Stimulated activated CD8-positive, alpha-beta memory T cell treated with anti-CD3 and anti-CD28 coated beads, Interleukin-4, amount 100 ng/mL, for 24 hours (primary cell): ENCODE results near the gene SLC27A2.
A peak's percentile ranks its signal among the peaks of the same experiment; 100 is the strongest.

Source experiments
- DNase-seq: peaks from one replicate; pipeline ENCODE4 v3.0.0-alpha.2; 2020; ENCODE audit warnings: low read depth

Gene SLC27A2

DNA sequence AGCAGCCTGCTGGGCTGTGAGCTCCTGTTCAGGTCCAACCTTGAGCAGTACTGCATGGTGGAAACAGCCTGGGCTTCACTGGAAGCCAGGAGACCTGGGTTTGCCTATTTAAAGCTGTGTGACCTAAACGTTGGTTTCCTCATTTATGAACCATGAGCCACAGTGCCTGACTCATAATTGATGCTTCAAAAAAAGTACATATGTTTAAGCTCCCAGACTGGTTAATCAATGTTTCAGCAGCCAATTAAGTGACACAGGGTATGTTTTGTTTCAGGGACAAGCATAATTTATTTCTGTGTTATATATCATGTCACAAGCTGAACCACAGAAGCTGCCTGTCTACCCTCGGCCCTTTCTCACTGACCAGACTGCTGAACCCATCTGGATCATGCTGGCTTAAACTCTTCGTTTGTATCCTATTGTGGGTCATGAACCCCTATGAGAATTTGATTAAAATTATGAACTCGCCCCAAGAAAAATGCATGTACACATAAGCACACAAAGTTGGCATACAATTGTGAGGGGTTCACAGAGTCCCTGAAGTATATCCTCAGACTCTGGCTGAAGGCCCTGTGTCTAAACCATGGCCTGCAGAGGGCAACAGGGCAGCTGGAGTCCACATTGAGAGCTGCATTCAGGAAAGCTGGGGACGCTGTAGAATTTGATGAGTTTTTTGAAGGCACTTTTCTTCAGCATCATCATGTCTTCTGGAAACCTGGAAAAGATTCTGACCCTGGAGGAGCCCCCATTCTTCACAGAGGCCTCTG lies 59.9 kb downstream of the SLC27A2 start:
- no peak for DNase-seq

- DNase-seq: no peak
These were observed 62.2 kb downstream of the SLC27A2 start for GRCh38 chr15:50244153-50244552.

DNA sequence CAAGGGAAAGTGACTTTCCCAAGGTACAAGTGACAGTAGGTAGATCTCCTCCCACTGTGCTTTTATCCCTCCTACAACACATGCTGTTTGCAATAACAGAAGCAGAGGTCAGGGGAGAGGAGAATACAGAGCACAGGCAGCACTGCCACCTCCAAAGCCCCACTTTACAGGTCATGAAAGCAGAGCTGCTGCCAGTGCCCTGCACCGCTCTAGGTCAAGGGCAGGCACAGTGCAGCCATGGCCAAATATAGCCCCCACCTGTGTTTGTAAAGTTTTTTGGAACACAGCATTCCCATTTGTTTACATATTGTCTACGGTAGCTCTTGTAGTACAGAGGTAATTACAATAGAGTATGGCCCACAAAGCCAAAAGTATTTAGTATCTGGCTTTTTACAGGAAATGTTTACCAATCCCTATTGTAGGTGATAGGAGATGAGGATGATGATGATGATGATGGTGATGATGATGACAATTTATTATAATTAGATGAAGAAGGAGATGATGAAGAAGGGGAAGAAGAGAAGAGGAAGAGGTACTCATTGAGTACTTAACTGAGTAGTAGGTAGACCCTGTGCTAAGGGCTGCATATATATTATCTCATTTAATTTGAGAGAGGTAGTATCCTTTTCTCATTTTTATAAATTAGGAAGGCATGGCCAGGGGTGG lies 63.1 kb downstream of the SLC27A2 start:
- DNase-seq: no peak

- no peak for DNase-seq
These were observed 64.6 kb downstream of the SLC27A2 start for GRCh38 chr15:50246631-50247030.

GRCh38 chr15:50247819-50248655 lies 66.0 kb downstream of the SLC27A2 start:
- no peak for DNase-seq

GRCh38 chr15:50248994-50249582 lies 67.1 kb downstream of the SLC27A2 start:
- DNase-seq: no peak

DNA sequence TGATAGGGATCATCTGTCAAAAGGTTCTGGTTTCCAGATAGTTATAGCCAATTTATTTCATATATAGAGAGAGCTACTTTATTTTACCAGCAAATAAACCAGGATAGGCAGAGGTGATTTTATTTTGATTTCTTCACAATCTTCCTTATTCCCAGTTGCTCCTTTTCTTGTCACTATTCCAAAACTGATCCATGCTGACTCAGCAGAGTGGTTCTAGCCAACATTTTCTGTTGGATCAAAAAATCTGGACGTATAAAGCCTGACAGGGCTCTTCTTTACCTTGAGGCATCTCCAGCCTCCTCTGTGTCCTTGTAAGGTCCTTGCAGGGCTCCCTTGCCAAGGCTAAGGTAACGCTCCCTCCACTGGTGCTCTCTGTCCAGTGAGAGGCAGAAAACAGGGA lies 67.7 kb downstream of the SLC27A2 start:
- no peak for DNase-seq

- no peak for DNase-seq
These were observed 68.9 kb downstream of the SLC27A2 start for GRCh38 chr15:50250760-50251394.

DNA sequence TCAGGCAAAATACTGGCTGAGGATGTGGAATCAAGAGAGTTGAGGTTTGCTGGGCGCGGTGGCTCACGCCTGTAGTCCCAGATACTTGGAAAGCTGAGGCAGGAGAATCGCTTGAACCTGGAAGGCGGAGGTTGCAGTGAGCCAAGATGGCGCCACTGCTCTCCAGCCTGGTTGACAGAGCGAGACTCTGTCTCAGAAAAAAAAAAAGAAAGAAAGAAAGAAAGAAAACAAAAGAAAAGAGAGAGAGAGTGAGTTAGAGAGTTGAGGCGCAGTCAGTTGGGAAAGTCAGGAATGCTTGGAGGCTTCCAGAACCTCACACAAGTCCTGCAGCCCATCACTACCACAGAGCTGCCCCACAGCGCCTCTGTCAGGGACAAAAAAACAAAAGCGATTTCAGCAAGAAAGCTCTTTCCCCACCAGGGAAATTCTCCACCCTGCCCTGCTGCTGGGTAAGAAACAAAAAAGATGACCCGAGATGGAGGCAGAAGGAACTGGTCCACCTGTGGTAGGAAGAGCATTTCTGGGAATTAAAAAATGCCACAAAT lies 69.7 kb downstream of the SLC27A2 start:
- DNase-seq: no peak

- no peak for DNase-seq
These were observed 70.6 kb downstream of the SLC27A2 start for GRCh38 chr15:50252556-50252955.

GRCh38 chr15:50256188-50257041 lies 74.4 kb downstream of the SLC27A2 start:
- no peak for DNase-seq

GRCh38 chr15:50257332-50257731 lies 75.3 kb downstream of the SLC27A2 start:
- no peak for DNase-seq

DNA sequence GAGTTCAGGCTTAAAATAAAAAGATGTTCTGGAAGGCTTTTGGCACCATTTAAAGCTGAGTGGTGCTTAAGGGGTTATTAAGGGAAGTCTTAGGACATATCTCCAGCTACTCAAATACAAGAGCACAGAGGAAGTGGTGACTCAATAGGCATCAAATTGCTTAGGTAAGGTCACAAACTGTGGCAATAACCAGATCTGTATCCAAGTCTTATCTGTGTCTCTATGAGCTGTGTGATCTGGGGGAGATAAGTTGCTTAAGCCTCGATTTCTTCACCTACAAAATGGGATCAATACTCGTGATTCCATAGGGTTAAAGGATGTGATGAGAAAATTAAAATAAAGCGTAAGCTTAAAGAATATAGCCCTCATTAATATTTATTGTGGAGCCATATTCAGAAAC lies 75.9 kb downstream of the SLC27A2 start:
- no peak for DNase-seq

DNA sequence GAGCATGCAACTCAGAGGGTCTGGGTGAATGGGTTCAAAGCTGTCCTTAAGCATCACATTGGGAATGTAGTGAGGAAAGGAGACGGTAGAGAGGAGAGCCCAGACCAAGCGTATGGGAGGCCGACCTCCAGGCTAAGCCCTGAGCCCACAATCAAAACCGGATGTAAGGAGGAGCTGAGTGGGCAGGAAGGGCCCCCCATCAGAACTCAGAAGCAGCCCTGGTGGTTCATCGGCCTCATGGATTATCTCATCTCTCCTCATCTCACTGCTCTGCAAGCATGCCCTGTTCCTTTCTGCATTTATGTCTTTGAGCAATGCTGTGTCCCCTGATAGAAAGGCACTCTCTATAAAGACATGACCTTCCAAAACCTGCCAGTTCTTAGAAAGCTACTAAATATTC lies 77.3 kb downstream of the SLC27A2 start:
- no peak for DNase-seq

DNA sequence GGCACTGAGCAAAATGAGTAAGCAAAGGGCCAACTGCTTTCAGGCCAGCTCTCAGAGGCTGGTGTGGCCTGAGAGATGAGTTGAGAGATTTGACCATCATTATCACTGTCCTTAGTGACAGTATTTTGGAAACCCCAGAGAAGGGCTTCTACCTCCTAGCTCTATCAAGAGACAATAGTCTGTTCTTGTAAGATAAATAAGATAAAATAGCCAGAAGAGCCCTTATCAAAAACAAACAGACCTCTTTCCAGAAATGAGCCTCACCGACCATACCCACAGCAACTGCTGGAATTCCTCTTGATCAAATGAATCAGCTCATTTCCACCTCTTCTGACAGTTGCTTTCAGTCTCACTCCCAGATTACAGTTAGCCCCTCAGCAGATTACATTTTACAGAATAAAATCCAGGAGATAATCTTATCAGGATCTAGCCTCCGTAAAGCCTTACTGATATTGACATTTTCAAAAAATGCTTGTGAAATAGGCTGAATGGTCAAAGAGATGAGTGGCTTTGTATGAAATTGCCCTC lies 79.0 kb downstream of the SLC27A2 start:
- no peak for DNase-seq

- no peak for DNase-seq
These were observed 80.0 kb downstream of the SLC27A2 start for GRCh38 chr15:50261981-50262380.

DNA sequence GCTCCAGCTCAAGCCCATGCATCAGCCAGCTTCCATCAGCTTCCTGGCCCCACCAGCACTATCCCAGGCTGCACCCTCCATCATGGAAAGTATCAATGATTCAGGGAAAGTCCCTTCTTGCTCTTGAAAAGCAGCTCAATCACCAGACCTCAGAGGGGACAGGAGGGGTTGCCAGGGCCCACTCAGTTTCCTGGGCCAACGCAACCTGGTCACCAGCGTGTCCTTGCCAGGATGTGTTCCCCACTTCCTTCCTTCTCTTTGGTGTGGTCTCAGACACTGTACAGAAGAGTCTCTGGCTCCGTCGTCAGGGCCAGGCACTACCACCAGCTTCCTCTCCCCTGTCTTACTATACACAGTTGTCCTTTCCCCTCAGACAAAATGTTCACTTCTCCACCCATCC lies 80.5 kb downstream of the SLC27A2 start:
- peak; percentile 33 for DNase-seq

DNA sequence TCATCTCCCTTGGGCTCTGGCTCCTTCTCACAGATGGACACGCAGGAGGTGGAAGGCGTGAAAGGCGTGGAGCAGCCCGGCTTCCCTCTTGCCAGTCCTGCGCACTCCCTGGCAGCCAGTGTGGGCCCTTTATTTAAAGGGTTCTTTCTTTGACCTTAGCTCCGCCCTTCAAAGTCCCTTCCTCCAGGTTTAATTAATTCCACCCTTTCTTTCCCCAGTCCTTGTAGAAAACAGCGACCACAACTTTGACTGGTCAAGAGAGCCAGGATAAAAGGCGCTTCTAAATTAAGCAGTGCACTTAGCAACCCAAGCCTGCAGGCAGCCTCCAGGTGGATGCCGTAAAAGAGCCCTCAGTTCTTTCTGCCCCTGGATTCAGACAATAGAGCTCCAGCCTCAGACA lies 83.6 kb downstream of the SLC27A2 start, which contains the start of gene HDC:
Gene HDC, minus strand, starts transcription at position 107 of the 400 bp plus-strand sequence. Its CDS starts 103 bp downstream, at position 4.
- no peak for DNase-seq

DNA sequence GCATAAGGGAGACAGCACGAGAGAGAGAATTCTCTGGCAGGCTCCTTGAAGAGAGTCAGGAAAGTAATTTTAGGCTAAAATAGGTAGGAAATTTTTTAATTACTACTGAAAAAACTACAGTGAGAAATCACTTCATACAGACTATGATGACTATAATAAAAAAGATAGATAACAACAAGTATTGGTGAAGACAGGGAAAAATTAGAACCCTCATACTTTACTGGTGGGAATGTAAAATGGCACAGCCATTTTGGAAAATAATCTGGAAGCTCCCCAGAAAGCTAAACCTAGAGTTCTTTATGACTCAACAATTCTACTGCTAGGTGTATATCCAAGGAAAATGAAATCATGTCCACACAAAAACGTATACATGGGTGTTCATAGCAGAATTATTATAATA lies 85.6 kb downstream of the SLC27A2 start:
- DNase-seq: no peak

DNA sequence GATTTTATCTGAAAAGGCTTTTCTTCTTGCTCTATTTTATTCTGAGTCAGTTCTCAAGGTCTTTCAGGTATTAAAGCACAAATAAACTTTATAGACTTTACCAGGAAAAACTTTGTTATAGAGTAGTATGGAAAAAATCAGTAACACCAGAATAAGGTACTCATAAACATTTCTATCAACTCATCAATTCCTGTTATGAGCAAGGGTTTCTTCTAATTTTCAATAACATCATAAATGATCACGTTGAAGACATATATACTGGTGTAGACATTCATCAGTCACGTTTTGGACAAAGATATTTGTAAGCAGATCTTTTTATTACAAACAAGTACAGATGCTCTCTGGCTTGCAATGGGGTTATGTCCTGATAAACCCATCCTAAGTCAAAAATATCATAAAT lies 93.1 kb downstream of the SLC27A2 start:
- no peak for DNase-seq
